Measurements from ENCODE around the gene KRR1.

KRR1 gene

DNA sequence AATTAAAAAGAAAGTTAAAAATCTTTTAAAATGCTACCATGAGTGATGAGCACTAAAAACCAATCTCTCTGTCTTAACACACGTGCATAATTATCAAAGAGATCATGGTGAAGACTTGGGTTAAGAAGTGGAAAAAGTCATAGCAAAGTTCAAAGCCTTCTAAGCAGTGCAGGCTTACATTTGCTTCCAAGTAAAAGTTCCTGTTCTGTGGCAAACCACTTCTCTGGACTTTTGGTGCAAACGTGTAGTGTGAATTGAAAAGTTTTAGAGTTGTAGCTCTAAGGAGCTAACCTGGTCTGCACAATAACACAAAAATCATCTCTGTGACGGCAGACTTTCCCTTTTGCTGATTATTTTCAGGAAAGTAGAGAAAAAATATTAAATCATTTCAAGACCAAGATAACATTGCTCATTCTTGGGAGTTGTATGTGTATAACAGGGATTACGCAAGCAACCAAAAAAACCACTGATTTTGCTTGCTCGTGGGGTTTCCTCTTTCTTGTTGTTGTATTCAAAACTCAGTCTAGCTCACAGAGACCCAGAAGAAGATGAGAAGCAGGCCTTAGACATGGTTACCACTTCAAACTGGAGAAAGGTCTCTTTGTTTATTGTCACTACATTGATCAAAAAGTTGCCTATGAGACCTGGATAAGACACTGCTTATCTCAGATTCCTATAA is 33.2 kb downstream of the KRR1 start:
- H3K4me3 ChIP-seq (ENCODE audit: low read depth, low read length) = no peak overlapping the region
- TF ChIP-seq, protein P1, sequence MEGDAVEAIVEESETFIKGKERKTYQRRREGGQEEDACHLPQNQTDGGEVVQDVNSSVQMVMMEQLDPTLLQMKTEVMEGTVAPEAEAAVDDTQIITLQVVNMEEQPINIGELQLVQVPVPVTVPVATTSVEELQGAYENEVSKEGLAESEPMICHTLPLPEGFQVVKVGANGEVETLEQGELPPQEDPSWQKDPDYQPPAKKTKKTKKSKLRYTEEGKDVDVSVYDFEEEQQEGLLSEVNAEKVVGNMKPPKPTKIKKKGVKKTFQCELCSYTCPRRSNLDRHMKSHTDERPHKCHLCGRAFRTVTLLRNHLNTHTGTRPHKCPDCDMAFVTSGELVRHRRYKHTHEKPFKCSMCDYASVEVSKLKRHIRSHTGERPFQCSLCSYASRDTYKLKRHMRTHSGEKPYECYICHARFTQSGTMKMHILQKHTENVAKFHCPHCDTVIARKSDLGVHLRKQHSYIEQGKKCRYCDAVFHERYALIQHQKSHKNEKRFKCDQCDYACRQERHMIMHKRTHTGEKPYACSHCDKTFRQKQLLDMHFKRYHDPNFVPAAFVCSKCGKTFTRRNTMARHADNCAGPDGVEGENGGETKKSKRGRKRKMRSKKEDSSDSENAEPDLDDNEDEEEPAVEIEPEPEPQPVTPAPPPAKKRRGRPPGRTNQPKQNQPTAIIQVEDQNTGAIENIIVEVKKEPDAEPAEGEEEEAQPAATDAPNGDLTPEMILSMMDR (IDR thresholded peaks at IDR 0.05; ENCODE audit: low read depth, low read length, missing control alignments) = no peak
- DNase-seq (ENCODE audit: low read depth) = no peak

DNA sequence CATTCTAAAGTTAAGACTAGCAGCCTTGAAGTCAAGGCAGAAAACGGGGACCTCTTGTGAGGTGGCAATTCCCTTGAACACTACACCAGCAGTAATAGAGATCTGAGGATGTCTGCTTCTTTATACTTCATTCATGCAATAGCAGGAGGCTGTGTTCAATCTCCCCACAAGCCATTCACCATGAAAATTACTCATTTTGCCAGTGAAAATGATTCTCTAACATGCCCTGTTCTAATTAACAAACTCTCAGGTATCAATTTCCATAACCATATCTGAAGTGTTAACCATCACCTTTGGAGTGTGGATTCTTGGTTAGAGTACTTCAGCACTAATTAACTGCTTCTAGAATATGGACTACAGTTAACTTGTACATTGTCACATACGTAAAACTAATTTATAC is 34.3 kb downstream of the KRR1 start:
- TF ChIP-seq, protein P1 (IDR thresholded peaks at IDR 0.05; ENCODE audit: low read depth, low read length, missing control alignments) = no peak
- DNase-seq (ENCODE audit: low read depth) = no peak

DNA sequence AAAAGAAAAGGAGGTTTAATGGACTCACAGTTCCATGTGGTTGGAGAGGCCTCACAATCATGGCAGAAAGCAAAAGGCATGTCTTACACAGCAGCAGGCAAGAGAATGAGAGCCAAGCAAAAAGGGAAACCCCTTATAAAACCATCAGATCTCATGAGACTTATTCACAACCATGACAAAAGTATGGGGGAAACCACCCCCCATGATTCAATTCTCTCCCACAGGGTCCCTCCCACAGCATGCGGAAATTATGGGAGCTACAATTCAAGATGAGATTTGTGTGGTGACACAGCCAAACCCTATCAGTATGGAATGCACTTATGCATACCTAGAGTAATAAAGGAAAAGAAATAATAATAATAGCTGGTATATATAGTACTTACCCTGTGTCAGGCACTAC is 35.3 kb downstream of the KRR1 start:
- TF ChIP-seq, protein P1 (IDR thresholded peaks at IDR 0.05; ENCODE audit: low read depth, low read length, missing control alignments) = no peak
- no peak for DNase-seq (ENCODE audit: low read depth)
- H3K4me3 ChIP-seq (ENCODE audit: low read depth, low read length) = no peak overlapping the region

More for the DNA sequence above, 34.3 kb downstream of the KRR1 start:
- H3K4me3 ChIP-seq (ENCODE audit: low read depth, low read length) = no peak overlapping the region

DNA sequence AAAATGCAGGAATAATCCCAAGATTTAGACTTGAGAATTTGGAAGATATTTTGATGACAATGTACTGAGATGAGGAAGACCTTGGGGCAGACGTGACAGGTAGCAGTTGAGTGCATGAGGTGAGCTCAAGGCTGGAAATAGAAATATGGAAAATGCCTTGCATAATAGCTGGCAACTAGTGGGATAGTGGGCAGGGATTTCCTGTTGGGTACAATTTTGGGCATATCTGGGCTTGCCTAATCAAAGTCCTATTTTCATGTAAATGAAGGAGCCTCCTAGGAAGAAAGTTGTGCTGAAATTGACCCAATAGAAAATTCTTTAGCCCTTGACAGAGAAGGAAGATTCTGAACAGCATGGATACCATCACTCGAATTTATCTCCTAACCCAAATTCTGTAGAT is 37.3 kb downstream of the KRR1 start:
- no peak overlapping the region for H3K4me3 ChIP-seq (ENCODE audit: low read depth, low read length)
- no peak for DNase-seq (ENCODE audit: low read depth)
- TF ChIP-seq, protein P1 (IDR thresholded peaks at IDR 0.05; ENCODE audit: low read depth, low read length, missing control alignments) = no peak

DNA sequence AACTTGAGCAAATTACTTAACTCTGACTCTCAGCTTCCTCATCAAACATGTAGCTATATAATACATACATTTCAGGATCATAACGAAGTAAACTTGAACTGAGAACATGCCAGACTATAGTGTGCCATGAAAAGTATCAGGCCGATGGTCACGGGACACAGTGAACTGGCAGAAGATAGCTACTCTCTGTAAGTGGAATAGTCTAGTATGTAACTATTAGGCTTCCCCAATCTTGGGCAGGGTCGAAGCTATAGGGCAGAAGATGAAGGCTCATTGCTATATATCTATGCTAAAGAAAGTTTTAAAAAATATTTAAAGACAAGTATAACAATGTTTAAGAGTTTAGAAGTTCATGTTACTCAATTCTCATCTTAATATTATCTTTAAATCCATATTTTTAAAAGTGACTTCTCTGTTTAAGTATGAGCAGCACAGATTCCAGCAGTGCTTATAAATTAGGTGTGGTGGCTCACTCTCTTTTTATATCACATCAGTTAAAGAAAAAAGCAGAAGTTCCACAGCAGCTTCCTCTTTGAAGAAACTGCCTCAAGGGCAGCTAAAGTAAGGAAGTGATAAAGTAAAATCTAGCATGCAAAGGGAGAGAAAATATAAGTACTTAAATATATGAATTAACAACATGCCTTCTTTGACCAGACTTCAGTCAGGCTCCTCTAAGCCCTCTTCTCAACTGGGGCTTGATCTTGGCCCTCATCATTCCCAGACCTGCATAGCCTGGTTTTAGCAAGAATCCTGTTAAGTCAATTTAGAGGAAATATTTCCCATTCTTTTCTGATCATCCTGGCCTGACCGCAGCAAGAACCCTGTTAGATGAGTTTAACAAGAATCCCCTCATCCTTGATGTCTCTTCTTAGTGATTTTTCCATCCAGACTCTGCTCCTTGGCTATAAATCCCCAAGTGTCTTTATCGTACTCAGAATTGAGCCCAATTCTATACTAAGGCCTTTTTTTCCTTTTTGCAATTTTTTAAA is 39.2 kb downstream of the KRR1 start:
- no peak for DNase-seq (ENCODE audit: low read depth)
- TF ChIP-seq, protein P1 (IDR thresholded peaks at IDR 0.05; ENCODE audit: low read depth, low read length, missing control alignments) = no peak
- no peak overlapping the region for H3K4me3 ChIP-seq (ENCODE audit: low read depth, low read length)

DNA sequence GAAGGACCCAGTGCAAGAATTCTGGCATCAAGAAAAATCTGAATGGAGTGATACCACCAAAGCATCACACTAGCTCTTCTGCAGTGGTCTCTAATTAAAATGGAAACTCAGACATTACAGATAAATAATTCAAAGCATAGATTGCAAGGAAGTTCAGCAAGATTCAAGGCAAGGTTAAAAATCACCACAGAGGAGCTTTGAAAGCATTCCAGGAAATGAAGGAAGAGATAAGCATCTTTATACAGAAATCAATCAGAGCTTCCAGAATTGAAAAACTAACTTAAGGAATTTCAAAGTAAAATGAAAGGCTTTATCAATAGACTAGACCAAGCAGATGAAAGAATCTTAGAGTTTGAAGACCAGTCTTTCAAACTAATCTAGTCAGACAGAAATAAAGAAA is 51.2 kb downstream of the KRR1 start:
- H3K4me3 ChIP-seq (ENCODE audit: low read depth, low read length) = no peak overlapping the region
- no peak for DNase-seq (ENCODE audit: low read depth)
- TF ChIP-seq, protein P1 (IDR thresholded peaks at IDR 0.05; ENCODE audit: low read depth, low read length, missing control alignments) = no peak

Measured in GM12864 (cell line).